ENCODE measurements around the gene RINL. TPM values are rescaled to one million over a fixed set of nuclear protein-coding genes. Genes with fewer than 3 reads are reported as not detected.

RINL gene
- total RNA-seq, 4 donors from 2014 or later: 0.95 to 3.3 (median 2.9) TPM

- TF ChIP-seq POLR2A (IDR thresholded peaks at IDR 0.05): no peak
- no peak for TF ChIP-seq CTCF (IDR thresholded peaks at IDR 0.05 in 4 of 5, conservative IDR thresholded peaks at IDR 0.05 in 1 of 5)
- Histone ChIP-seq H3K27ac (peak overlapping the region; percentile 91 to 100 (median 98)), H3K9me3 (no peaks in the 10 kb centered on the region), H3K4me3 (no peak overlapping the region), H3K4me1 (peaks cover 80 to 83% of the 10 kb centered on the region in 2 donors), H3K36me3 (peaks cover 21 to 100% of the 10 kb centered on the region in 2 donors), H3K27me3 (no peaks in the 10 kb centered on the region)
- DNase-seq: no peak
- no peak for ATAC-seq
- intact Hi-C loops (cut with DNase I; ENCODE audit: low total_unique reads) (no loop called here), in situ Hi-C loops (cut with MboI; ENCODE audit: low sequenced_read_pairs in 4 of 4) (loop anchor here in 2 of 4 donors (10.0 to 25.0 kb wide), 4 partner anchors 53 to 455 kb away; partner anchors contain the start of genes ACTN4 (in 1 of the 2), GGN (in 1 of the 2), NFKBIB (in 1 of the 2) and SIRT2 (in 1 of the 2))
These were observed 36.2 kb downstream of the RINL start for GRCh38 chr19:38841787-38842438.

DNA sequence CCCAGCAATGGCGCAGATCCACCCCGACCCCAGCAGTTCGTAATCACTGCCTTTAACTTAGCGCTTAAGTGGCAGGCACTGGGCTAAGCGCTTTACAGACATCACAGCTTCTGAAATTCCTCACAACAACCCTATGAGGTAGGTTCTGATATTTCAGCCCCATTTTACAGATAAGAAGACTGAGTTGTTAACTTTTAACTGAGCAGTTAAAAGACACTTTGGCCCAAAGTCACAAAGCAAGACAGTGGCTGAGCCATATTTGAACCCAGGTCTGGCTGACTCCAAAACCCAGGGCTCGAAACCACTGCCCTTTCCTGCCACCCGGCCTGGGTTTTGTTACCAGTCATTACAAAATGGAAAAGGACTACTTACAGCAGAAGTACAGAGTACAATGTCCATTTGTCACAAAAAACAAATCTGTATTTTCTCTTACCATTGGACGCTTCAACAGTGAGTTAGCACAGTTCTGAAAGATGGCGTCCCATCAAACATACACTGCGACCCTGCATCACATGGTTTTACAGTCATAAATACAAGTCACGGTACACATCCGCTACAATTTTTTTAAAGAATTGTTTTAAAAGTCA lies 36.8 kb downstream of the RINL start:
- no peak overlapping the region for H3K4me3 ChIP-seq
- TF ChIP-seq CTCF (IDR thresholded peaks at IDR 0.05 in 4 of 5, conservative IDR thresholded peaks at IDR 0.05 in 1 of 5): no peak
- no peak for TF ChIP-seq POLR2A (IDR thresholded peaks at IDR 0.05)
- peaks cover 78 to 83% of the 10 kb centered on the region in 2 donors for H3K4me1 ChIP-seq
- intact Hi-C loops (cut with DNase I; ENCODE audit: low total_unique reads) (no loop called here), in situ Hi-C loops (cut with MboI; ENCODE audit: low sequenced_read_pairs in 4 of 4) (loop anchor here in 2 of 4 donors (10.0 to 25.0 kb wide), 4 partner anchors 54 to 454 kb away; partner anchors contain the start of genes ACTN4 (in 1 of the 2), GGN (in 1 of the 2), NFKBIB (in 1 of the 2) and SIRT2 (in 1 of the 2))
- ATAC-seq (no peak), DNase-seq (no peak)
- H3K27ac ChIP-seq: peak overlapping the region; percentile 91 to 100 (median 98)
- H3K9me3 ChIP-seq: no peaks in the 10 kb centered on the region
- peaks cover 19 to 100% of the 10 kb centered on the region in 2 donors for H3K36me3 ChIP-seq
- no peaks in the 10 kb centered on the region for H3K27me3 ChIP-seq

- Histone ChIP-seq H3K9me3 (no peaks in the 10 kb centered on the region), H3K27ac (peak overlapping the region; percentile 91 to 100 (median 98)), H3K27me3 (no peaks in the 10 kb centered on the region), H3K36me3 (peaks cover 16 to 99% of the 10 kb centered on the region in 2 donors), H3K4me1 (peaks cover 78 to 83% of the 10 kb centered on the region in 2 donors), H3K4me3 (no peak overlapping the region)
- peak; percentile 25 to 59 for ATAC-seq
- intact Hi-C loops (cut with DNase I; ENCODE audit: low total_unique reads) (no loop called here), in situ Hi-C loops (cut with MboI; ENCODE audit: low sequenced_read_pairs in 4 of 4) (loop anchor here in 2 of 4 donors (10.0 to 25.0 kb wide), 4 partner anchors 54 to 453 kb away; partner anchors contain the start of genes ACTN4 (in 1 of the 2), GGN (in 1 of the 2), NFKBIB (in 1 of the 2) and SIRT2 (in 1 of the 2))
- TF ChIP-seq CTCF (IDR thresholded peaks at IDR 0.05 in 4 of 5, conservative IDR thresholded peaks at IDR 0.05 in 1 of 5) (no peak), POLR2A (IDR thresholded peaks at IDR 0.05) (no peak)
- DNase-seq: peak in 1 of 2 donors; percentile 77
These were observed 37.5 kb downstream of the RINL start for GRCh38 chr19:38840583-38840968.

- Histone ChIP-seq H3K36me3 (peaks cover 16 to 93% of the 10 kb centered on the region in 2 donors), H3K27me3 (no peaks in the 10 kb centered on the region), H3K27ac (peak overlapping the region; percentile 91 to 100 (median 98)), H3K9me3 (no peaks in the 10 kb centered on the region), H3K4me1 (peaks cover 78 to 80% of the 10 kb centered on the region in 2 donors), H3K4me3 (no peak overlapping the region)
- no peak for TF ChIP-seq POLR2A (IDR thresholded peaks at IDR 0.05)
- TF ChIP-seq CTCF (IDR thresholded peaks at IDR 0.05 in 4 of 5, conservative IDR thresholded peaks at IDR 0.05 in 1 of 5): no peak
- in situ Hi-C loops (cut with MboI; ENCODE audit: low sequenced_read_pairs in 4 of 4): loop anchor here in 2 of 4 donors (10.0 to 25.0 kb wide), 5 partner anchors 55 to 453 kb away; partner anchors contain the start of genes ACTN4 (in 1 of the 2), GGN (in 1 of the 2), NFKBIB (in 1 of the 2) and SIRT2 (in 1 of the 2)
- ATAC-seq (no peak), DNase-seq (peak in 1 of 2 donors; percentile 50)
- intact Hi-C loops (cut with DNase I; ENCODE audit: low total_unique reads): loop anchor here (10.0 kb wide), 2 partner anchors 405 to 565 kb away; partner anchors contain the start of genes RYR1 and ZFP36
These were observed 38.1 kb downstream of the RINL start for GRCh38 chr19:38839816-38840582.
